Right lobe of liver (tissue), 4 donors: Measurements from ENCODE around the gene PPDPF.

ENCODE experiments used
- POLR2A ChIP-seq: fragments of 450-650 bp; IDR thresholded peaks from one replicate; pipeline ENCODE4 v1.6.1; 2017; ENCODE audit warnings: antibody characterized with exemption, mild to moderate bottlenecking
- TF ChIP-seq, protein P1 (sequence below), 4 donors: fragments of 200-600 bp in 3 of 4; fragments of 450-650 bp in 1 of 4; IDR thresholded peaks; one replicate each; pipeline versions ENCODE4 v1.5.1 to v1.8.0; 2016 to 2022; ENCODE audit warnings: antibody characterized with exemption in 4 of 4, mild to moderate bottlenecking in 2 of 4
- donor health status: DM: no; HTN: no; CAD: no.
- donor health status: DM: no; HTN: no; CAD: no.
- donor health status: DM: no; HTN: yes; CAD: no.

DNA sequence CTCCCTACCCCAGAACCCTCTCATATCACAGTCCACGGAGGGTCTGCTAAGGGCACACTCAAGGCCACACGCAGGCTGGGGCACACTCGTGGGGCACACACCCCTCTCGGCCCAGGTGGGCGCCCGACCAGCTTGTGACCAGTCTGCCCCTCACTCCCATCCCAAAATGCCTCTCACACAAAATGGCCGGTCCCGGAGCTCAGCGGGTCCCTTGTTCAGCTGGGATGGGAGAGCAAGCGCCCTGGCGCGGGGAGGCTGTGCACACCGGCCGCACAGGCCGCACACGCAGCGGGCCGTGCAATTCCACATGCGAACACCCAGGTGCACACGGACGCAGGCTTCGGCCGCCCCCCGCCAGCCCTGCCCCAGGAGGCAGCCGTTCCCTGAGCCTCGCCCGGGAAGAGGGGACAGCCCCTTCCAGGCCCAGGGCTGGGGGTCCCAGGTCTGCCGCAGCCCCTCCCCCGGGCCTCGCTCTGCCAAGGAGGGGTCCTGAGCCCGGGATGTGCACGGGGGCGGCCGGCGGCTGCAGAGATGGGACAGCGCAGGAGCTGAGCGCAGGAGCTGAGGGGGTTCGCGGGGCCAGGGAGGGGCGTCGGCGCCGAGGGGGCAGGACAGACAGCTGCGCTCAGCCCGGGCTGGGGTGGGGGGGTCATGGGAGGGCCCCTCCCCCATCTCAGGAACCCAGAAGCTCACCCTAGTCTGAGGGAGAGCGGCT lies 49.4 kb upstream of the PPDPF start:
- TF ChIP-seq, protein P1, sequence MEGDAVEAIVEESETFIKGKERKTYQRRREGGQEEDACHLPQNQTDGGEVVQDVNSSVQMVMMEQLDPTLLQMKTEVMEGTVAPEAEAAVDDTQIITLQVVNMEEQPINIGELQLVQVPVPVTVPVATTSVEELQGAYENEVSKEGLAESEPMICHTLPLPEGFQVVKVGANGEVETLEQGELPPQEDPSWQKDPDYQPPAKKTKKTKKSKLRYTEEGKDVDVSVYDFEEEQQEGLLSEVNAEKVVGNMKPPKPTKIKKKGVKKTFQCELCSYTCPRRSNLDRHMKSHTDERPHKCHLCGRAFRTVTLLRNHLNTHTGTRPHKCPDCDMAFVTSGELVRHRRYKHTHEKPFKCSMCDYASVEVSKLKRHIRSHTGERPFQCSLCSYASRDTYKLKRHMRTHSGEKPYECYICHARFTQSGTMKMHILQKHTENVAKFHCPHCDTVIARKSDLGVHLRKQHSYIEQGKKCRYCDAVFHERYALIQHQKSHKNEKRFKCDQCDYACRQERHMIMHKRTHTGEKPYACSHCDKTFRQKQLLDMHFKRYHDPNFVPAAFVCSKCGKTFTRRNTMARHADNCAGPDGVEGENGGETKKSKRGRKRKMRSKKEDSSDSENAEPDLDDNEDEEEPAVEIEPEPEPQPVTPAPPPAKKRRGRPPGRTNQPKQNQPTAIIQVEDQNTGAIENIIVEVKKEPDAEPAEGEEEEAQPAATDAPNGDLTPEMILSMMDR (IDR thresholded peaks at IDR 0.05): no peak
- no peak for TF ChIP-seq POLR2A
